GM19240 (cell line): ENCODE measurements around the gene DTD1.

ENCODE experiments used
- DNase-seq: peaks from one replicate; pipeline ENCODE4 v3.0.0; 2011; ENCODE audit warnings: low spot score; ENCODE audit not compliant: insufficient read length

DTD1 gene

DNA sequence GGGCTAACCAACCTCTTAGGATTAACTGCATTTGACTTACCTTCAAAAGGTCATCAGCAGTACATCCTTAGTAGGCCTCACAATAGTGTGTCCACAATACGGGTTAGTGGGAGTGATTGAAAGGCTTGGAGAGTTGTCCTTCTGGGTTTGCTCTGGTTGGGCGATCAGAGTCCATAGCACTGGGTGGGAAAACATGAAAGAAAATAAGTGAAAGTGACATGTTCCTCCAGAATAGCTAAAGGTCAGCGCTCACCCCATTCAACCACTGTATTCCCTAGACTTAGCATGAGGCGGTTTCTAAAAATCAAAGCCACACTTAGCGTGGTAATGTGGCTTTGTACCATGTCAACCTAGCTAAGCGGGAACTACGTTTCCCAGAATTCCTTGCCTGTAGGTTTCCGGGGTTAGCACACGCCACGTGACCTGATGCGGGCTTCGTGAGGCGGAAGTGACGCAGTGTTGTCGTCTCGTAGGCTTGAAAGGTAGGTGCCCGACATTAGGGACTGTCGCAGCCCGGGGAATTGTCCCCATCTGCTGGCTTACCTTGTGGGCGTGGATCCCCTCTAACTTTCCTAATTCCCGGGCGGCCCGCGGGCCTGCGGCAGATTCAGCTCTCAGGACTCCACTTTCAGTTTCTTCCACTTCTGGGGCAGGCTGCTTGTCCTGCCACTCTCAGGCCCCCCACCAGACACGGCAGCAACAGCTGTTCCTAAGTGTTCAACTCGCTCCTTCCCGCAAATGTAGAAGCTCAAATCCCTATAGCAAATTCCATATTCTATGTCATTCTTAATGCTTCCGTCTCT is 206.0 kb downstream of the DTD1 start:
- DNase-seq, result peak; percentile 81

DNA sequence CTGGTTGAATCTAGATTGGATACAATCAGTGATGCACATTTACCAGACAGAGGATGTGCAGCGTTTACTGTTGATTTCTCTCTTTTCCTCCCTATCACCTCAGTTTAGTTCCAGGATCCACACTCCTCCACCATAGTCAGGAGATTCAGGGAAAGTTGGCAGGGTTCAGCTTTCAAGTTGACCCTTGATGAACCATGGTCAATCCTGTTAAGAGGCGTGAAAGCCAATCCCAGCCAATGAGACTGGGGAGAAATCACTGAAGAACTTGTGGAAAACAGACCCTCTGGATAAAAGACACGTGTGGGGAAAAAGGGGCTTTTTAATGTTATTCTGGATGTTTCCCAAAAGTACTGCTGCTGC is 206.6 kb downstream of the DTD1 start:
- no peak for DNase-seq

DNA sequence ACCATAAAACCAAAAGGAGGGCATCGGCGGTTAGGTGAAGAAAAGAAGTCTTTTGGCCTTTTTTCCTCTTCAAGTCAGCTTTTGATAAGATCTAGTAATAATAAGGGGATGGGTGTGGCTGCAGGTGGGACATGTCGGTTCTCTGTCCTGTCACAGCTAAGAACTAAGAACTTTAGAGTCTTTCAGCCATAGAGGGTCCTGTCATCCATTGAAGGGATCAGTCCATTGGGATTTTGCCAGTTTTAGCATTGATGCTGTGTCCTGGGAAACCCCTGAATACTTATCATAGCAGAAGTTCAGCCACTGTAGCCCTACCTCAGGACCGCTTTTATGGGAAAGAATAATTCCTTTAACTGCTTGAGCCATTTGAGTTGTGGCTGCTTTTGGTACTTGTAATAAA is 207.5 kb downstream of the DTD1 start:
- no peak for DNase-seq

DNA sequence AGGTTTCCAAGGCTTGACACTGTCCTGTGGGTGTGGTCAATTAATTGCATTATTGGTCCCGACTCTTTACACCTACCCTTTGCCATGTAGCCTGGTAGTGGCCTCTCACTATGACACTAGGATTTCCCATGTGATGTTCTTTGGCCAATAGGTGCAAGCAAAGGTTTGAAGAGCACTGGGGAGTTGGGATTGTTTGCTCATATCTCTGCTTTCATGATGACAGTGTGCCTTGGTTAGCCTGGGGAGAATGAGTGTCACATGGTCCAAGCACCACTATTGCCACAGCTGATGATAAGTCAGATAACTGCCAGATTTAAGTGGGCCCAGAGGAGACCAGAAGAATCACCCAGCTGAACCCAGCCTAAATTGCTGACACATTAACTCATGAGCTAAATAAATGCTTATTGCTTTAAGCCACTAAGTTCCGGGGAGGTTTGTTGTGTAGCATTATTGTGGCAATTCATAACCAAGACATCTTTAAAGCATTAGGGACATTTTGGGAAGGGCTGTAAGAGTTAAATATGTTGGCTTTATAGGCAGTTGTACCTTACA is 208.5 kb downstream of the DTD1 start:
- no peak for DNase-seq

DNA sequence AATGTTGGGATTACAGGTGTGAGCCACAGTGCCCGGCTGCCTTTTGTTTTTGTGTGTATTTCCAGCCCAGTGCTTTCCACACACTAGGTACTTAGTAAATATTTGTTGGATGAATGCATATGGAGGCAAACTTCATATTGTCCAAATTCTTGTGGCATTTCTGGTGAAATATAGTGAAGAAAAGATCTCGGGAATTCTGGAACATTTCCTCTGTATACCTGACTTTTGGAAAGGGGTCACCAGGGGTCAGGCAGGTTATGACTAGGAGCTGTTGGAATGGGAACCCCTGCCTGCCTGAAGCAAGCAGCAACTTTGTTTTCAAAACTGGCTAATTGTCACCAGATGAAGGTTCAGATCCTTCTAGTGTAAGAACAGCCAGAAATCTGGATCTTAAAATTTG is 213.7 kb downstream of the DTD1 start:
- no peak for DNase-seq

- DNase-seq, result no peak
Observed at GRCh38 chr20:18802012-18802634, 214.3 kb downstream of the DTD1 start.

DNA sequence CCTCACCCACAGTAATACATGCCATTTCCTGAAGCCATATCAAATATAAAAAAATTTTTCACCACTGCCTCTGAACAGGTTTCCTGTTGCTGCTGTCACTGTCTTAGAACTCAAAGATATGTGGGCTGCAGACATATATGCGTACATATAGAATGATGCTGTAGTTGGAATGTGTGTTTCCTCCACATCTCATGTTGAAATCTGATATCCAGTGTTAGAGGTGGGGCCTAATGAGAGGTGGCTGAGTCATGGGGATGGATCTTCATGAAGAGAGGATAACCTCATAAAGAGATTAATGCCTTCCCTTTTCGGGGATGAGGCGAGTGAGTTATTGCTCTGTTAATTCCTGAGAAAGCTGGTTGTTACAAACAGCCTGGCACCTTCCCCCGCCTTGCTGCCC is 218.0 kb downstream of the DTD1 start:
- DNase-seq, result no peak

GRCh38 chr20:18808712-18809111 is 220.9 kb downstream of the DTD1 start:
- DNase-seq, result no peak

DNA sequence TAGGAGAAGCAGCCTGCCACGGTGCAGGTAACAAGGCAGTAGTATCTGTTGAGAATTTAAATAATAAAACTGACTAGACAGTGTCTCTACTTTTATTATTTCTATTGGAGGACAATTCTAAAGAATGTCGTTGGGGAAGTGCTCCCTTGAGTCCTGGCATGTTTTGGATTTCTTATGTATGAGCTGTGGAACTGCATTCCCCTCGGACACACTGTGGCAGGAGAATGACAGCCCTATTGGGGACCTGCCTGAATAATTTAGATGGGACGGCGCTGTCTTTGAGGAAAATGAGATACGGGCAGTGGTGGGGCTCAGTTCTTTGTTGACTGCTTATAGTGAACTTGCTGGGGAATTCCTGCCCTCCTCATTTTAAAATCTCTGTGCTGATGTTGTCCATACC is 223.3 kb downstream of the DTD1 start:
- no peak for DNase-seq

GRCh38 chr20:18811904-18812303 is 224.1 kb downstream of the DTD1 start:
- no peak for DNase-seq

- DNase-seq, result no peak
Observed at GRCh38 chr20:18813483-18813882, 225.6 kb downstream of the DTD1 start, which contains the start of gene SCP2D1. TSS of gene SCP2D1 (plus strand) at chr20:18813783. CDS start at chr20:18813816, 33 bp downstream.

GRCh38 chr20:18815194-18815942 is 227.5 kb downstream of the DTD1 start:
- no peak for DNase-seq
